ENCODE results near the gene COLEC11. TPM values are rescaled to one million over a fixed set of nuclear protein-coding genes. Genes with fewer than 3 reads are reported as not detected.

Gene COLEC11
- total RNA-seq, 1 donor from 2014 or later = 2.4 TPM

DNA sequence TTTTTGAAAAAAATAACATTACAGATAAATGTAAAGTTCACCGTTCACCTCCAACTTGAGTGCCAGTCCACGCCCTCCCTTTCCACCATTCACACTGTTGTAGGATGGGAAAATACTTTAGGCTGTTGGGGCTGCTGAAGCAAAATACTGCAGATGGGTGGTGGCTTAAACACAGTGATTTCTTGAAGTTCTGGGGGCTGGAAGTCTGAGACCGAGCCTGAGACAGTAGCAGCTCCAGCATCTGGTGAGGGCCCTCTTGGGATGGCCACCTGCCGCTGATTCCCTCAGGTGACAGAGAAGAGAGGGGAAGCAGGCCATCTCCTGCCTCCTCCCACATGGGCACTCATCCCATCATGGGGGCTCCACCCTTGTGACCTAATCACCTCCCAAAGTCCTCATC is 80.8 kb downstream of the COLEC11 start:
- no peak for DNase-seq (ENCODE audit: low spot score)

DNA sequence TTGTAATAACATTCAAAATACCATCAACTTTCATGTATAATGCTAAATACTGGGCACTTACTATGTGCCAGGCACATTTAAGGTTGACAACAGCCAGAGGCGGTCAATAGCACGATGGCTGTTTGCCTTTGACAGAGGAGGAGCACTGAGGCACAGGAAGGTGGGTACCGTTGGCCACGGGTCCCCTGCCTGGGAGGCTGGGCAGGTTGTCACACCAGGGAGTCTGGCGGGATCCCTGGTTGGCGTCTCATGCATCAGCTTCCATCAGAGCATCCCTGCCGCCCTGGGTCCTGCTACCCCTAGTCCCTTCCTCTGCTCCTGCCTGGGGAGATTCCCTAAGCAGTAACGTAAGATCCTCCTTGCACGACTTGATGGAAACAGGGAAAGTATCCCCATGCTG is 82.5 kb downstream of the COLEC11 start:
- no peak for DNase-seq (ENCODE audit: low spot score)

DNA sequence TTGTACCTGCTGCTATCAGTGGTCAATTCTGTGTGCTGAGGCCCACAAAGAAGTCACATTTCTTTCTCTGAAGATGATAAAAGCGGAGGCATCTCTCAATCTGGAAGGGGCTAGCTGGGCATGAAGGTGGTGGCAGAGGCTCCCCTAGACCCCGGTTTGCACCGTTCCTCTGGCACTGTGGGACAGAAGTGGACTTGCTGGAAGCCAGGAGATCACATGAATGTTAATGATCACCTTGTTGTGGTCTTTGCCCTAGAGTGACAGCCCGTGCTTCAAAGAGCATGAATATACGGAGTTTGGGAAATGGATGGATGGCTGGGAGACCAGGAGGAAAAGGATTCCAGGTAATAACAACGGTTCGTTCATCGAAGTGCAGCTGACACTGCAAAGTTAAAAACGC is 83.3 kb downstream of the COLEC11 start:
- DNase-seq (ENCODE audit: low spot score) = no peak

DNA sequence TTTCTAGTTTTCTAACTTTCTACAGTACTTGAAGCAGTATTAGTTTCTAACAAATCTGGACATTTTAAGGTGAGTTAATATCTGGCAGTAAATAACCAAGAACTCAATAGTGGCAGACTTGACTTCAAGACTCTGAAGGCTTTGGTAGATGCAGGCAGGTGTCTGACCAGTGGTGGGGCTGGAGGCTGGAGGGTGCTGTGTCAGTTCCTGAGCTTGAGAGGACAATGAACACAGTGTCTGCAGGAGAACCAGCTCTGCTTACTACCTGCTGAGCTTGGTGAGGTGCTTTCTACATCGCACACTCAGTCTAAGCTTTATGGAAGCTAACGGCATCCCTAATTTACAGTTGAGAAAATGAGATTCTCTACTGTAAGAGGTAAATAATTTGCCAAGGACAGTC is 84.3 kb downstream of the COLEC11 start:
- no peak for DNase-seq (ENCODE audit: low spot score)

DNA sequence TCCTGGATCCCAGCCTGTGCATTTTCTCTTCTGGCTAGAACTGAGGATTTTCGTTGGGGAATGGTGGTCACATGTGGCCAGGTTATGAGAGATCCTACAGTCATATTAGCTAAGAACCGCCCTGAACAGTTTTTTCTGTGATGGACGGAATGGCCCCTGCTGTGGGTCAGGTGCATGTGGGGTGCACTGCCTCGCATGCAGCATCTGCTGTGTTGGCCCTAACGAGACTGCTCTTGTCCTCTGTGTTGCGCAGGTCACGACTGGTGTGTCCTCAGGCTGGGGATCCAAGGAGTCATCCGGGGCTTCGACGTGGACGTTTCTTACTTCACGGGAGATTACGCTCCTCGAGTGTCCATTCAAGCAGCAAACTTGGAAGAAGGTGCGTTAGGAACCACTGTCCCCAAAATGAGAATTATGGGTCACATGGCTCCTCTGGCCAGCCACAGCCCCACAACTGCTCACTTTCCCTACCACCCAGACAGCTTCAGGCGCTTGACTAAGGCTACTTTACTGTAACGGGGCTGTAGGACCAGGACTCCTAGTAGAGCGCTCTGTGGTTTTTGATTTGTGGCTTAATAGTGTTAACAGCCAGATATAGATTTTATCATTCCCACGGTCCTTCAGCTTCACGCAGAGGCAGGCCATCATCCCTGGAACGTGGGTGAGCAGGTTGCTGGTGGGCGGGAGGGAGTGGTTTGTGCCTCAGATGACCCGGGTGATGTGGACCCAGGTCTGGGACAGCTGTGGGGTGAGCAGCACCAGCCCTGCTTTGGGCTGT is 84.9 kb downstream of the COLEC11 start:
- no peak for DNase-seq (ENCODE audit: low spot score)

DNA sequence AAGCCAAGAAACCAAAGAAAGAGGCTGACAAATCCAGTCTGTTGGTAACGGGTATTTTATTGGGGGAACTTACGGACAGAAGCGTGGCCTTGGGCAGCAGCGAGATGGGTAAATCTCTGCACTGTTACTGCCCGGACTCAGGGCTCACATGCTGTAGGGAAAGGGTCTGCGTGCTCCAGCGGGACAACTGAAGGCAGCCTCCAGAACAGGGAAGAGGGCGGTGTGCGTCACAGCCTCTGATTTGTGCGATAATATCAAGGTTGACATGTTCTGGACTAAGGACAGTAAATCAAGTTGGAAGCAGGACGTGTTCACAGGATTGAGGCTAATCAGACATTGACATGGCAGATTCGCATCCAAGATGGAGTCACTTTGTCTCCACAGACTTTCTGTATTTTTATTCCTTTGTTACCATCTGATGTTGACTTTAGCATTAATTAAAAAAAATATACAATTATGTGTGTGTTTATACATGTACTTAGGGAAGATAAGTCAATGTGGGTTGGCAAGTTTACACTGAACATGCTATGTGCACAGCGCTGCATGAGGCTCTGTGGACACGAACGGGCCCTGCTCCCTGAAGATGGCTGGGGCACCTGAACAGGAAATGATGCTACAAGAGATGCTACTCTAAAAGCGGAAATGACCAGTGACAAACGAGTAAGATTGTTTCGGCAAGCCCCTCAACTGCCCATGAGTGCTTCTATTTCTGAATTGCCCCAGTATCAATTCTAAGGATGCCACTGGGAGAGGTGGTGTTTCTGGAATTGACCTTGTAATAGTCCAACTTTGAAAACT is 85.8 kb downstream of the COLEC11 start:
- DNase-seq (ENCODE audit: low spot score) = no peak

DNA sequence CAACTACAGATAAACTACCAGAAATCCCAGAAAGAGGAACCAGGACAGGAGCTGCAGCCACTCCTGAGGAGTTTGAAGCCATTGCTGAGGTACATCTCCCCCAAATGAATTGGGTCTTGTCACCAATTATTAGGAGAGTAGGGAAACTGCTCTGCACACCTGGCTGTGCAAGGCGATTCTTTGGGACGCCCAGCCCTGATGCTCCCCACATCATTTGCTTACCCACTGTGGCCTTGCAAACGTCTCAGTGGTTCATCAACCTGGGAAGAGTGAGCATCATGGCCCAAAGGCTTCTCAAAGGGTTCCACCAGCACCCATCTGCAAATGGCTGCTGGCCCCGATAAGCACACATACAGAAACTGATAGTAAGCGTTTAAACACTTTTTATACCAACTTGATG is 86.7 kb downstream of the COLEC11 start:
- no peak for DNase-seq (ENCODE audit: low spot score)

DNA sequence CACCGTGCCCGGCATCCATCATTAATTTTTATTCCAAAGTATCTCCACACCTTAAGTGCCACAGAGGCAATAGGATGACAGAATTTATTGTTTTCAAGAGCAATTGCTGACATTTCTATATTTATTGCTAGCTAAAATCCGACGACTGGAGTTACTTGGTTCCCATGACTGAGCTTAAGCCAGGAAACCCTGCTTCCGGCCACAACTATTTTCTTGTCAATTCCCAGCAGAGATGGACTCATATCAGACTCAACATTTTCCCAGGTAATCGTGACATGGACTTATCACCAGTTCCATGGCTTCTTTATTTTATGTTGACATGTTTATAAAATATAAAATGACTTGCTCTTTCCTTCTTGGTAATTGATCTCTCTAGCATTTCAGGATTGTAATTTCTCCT is 87.9 kb downstream of the COLEC11 start:
- DNase-seq (ENCODE audit: low spot score) = no peak

DNA sequence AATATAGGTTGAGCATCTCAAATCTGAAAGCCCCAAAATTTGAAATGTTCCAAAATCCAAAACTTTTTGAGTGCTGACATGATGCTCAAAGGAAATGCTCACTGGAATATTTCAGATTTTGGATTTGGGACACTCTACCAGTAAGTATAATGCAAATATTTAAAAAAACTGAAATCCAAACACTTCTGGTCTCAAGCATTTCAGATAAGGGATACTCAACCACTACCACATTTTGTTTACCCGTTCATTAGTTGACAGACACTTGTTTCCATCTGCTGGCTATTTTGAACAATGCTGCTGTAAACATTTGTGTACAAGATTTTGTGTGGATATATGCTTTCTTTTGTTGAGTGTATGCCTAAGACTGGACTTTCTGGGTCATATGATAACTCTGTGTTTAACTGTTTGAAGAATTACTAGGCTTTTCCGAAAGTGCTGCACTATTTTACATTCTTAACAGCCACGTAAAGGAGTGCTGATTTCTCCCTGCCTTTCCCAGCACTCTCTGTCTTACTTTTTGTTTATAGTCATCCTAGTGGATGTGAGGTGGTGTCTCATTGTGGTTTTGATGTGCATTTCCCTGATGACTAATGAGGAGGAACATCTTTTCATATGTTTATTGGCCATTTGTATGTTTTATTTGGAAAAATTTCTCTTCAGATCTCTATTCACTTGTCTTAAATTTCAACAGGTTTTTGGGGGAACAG is 89.0 kb downstream of the COLEC11 start:
- DNase-seq (ENCODE audit: low spot score) = no peak

DNA sequence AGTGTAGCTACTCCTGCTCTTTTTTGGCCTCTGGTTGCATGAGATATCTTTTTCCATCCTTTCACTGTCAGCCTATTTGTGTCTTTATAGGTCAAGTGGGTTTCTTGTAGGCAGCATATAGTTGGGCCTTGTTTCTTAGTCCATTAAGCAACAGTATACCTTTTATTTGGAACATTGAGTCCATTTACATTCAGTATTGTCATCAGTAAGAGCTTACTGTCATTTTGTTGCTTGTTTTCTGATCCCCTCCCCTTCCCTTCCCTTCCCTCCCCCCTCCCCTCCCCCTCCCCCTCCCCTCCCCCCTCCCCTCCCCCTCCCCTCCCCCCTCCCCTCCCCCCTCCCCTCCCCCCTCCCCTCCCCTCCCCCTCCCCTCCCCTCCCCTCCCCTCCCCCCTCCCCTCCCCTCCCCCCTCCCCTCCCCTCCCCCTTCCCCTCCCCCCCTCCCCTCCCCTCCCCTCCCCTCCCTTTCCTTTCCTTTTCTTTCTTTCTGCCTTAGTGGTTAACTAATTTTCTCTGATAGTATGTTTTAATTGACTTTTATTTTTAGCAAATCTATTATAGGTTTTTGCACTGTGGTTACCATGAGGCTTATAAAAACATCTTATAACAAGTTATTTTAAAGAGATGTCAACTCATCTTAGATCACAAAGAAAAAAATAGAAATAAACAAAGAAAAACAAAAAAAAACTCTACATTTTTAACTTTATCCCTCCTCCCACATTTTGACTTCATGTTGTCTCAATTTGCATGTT is 95.3 kb downstream of the COLEC11 start:
- no peak for DNase-seq (ENCODE audit: low spot score)

DNA sequence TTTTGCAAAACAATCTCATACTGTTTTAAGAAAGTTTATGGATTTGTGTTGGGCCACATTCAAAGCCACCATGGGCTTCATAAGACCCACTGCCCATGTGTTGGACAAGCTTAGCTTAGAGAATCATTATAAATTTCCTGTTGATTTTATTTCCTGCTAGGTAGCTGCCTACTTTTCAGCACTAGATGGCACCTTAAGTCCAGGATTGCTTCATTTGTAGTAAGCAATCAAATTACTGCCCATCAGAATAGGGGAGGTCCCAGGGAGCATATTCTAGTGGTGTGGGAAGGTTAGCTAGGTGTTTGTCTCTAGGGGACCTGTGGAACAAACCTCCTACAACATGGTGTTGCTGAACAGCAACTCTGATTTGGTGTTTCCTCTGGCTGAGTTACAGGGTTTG is 97.5 kb downstream of the COLEC11 start:
- DNase-seq (ENCODE audit: low spot score) = no peak

Other genes starting within 250 kb of the COLEC11 start
- gene EIPR1, start 217.3 kb upstream of the COLEC11 start, total RNA-seq = 38.1 TPM
- 173 TPM for gene TRAPPC12, start 215.4 kb upstream of the COLEC11 start, total RNA-seq
- 42.0 TPM for gene ADI1, start 75.6 kb upstream of the COLEC11 start, total RNA-seq
- 18.3 TPM for gene RNASEH1, start 36.8 kb upstream of the COLEC11 start, total RNA-seq
- 1,218 TPM for gene RPS7, start 19.9 kb upstream of the COLEC11 start, total RNA-seq
- gene ALLC, start 63.1 kb downstream of the COLEC11 start, total RNA-seq = not detected
- gene DCDC2C, start 108.5 kb downstream of the COLEC11 start, total RNA-seq = not detected

Measured in ureter (tissue), 1 donor.